Measurements from ENCODE around the gene GLP2R.

Gene GLP2R

DNA sequence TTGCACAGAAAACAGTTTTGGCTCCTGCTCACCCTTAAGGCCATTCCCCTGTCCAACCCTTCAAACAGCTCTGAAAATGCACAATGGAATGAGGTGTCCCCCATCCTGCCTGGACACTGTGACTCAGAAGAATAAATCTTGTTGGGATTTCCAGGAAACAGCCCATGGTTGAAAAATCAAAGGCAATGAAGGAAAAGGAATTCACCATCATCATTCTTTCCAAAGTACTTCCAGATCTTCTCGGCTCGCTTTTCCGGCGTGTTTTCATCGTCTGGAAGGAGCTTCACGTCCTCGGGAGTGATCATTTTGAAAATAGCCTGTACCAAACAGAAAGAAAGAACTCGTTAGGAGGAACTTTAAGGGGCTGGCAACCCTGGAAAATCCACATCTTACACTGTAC lies 75.1 kb downstream of the GLP2R start:
- Histone ChIP-seq H3K27ac (ENCODE audit: low read depth, low read length) (no peak overlapping the region), H3K9me3 (ENCODE audit: insufficient read depth, low read depth, low read length) (no peaks in the 10 kb centered on the region), H3K4me1 (ENCODE audit: insufficient read depth, low read length) (no peaks in the 10 kb centered on the region), H3K4me3 (ENCODE audit: low read length) (no peak overlapping the region), H3K9ac (ENCODE audit: low read depth, low read length) (no peak overlapping the region), H3K36me3 (ENCODE audit: insufficient read depth, low read length) (no peaks in the 10 kb centered on the region), H3K27me3 (ENCODE audit: insufficient read depth, low read length) (no peaks in the 10 kb centered on the region)
- WGBS = 96% methylated on average over 8 of the region's 8 CpGs

DNA sequence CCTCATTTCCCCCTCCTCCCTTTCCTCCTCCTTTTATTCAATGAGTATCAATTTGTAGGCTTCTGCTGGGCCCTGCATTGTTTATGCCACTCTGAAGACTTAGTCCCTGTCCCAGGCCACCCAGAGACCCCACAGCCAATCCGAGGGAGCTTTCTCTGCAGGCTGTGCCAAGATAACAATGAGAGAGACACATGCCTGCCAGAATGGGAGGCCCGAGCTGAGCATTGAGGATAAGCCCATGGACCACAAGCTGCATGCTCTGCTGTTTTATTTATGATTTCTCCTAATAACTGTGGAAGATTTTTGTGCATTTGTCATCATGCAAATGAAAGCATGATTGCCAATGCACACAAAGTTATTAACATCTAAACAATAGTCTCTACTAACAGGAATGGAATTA lies 76.4 kb downstream of the GLP2R start:
- Histone ChIP-seq H3K36me3 (ENCODE audit: insufficient read depth, low read length) (no peaks in the 10 kb centered on the region), H3K27me3 (ENCODE audit: insufficient read depth, low read length) (no peaks in the 10 kb centered on the region), H3K9me3 (ENCODE audit: insufficient read depth, low read depth, low read length) (no peaks in the 10 kb centered on the region), H3K27ac (ENCODE audit: low read depth, low read length) (no peak overlapping the region), H3K4me1 (ENCODE audit: insufficient read depth, low read length) (no peaks in the 10 kb centered on the region), H3K9ac (ENCODE audit: low read depth, low read length) (no peak overlapping the region), H3K4me3 (ENCODE audit: low read length) (no peak overlapping the region)
- 60% methylated on average over 2 of the region's 2 CpGs for WGBS

DNA sequence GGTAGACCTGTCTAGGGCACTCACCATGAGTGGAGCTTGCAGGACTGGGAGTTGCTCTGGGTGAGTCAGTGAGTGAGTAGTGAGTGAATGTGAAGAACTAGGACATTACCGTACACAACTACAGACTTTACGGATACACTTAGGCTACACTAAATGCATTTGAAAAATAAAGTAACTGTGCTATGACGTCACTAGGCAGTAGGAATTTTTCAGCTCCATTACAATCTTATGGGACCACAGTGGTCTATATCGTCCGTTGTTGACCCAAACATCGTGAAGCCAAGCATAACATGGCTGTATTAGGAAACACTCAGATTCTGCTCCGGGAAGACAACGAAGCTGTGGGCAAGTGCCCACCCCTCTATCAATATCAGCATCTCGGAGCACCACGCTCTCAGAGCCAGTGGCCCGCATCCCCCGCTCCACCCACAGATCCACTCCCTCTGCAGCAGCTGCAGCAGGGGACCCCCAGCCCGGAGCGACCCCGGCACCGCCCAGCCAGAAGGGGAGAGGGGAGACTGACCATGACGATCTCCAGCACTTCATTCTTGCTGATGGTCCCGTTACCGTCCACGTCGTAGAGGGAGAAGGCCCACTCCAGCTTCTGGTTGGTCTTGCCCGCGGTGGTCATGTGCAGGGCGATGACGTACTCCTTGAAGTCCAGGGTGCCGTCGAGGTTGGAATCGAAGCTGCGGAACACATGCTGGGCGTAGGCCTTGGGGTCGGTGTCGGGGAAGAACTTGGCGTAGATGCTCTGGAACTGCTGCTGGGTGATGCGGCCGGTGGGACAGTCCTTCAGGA lies 78.8 kb downstream of the GLP2R start:
- Histone ChIP-seq H3K4me1 (ENCODE audit: insufficient read depth, low read length) (0 out of 2 replicates have a peak, but pooled peaks cover 5% of the 10 kb centered on the region), H3K27me3 (ENCODE audit: insufficient read depth, low read length) (no peaks in the 10 kb centered on the region), H3K9ac (ENCODE audit: low read depth, low read length) (no peak overlapping the region), H3K36me3 (ENCODE audit: insufficient read depth, low read length) (no peaks in the 10 kb centered on the region), H3K9me3 (ENCODE audit: insufficient read depth, low read depth, low read length) (no peaks in the 10 kb centered on the region), H3K4me3 (ENCODE audit: low read length) (no peak overlapping the region), H3K27ac (ENCODE audit: low read depth, low read length) (no peak overlapping the region)
- WGBS = 96% methylated on average over 35 of the region's 35 CpGs

DNA sequence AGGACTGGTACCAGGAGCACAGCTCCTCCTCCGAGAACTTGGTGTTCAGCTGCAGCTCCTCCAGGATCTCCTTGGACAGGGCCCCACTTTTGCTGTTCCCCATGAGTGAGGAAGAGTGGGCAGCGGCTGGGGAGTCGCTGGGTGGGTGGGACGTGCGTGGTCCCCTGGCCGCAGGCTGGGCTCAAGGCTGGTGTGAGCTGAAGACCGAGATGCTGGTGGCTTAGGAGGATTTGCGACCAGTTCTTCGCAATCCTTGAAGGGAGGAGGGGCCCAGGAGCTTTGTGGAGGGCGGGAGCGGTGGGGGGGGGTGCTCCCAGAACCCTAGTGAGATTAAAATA lies 79.3 kb downstream of the GLP2R start, which contains the start of gene RCVRN:
Gene RCVRN (minus strand): TSS at position 194 of the 338 bp plus-strand sequence. CDS start 91 bp downstream, at position 103.
- no peaks in the 10 kb centered on the region for H3K9me3 ChIP-seq (ENCODE audit: insufficient read depth, low read depth, low read length)
- 96% methylated on average over 11 of the region's 11 CpGs for WGBS
- no peaks in the 10 kb centered on the region for H3K27me3 ChIP-seq (ENCODE audit: insufficient read depth, low read length)
- no peak within 1 kb of the TSS for H3K9ac ChIP-seq (ENCODE audit: low read depth, low read length)
- 0 out of 2 replicates have a peak, but pooled peaks cover 5% of the 10 kb centered on the region for H3K4me1 ChIP-seq (ENCODE audit: insufficient read depth, low read length)
- H3K27ac ChIP-seq (ENCODE audit: low read depth, low read length) = no peak within 1 kb of the TSS
- H3K4me3 ChIP-seq (ENCODE audit: low read length) = no peak within 1 kb of the TSS
- H3K36me3 ChIP-seq (ENCODE audit: insufficient read depth, low read length) = no peaks in the 10 kb centered on the region

DNA sequence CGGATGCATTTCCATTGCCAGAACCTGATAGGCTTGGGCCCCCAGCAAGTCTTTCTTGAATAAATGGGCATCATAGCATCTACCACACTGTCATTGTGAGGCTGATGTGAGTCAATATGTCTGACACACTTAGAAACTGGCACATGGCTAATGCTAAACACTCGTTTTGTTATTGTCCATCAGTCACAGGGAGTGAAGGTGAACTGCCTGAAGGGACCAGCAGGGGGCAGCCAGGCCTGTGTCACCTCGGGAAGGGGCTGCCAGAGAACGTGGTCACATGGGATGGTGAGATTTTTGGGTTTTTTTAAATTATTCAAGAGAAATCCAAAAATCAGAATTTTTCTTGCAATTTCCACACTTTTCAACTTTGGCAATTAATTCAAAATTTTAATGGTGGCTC lies 80.2 kb downstream of the GLP2R start:
- Histone ChIP-seq H3K36me3 (ENCODE audit: insufficient read depth, low read length) (no peaks in the 10 kb centered on the region), H3K27me3 (ENCODE audit: insufficient read depth, low read length) (no peaks in the 10 kb centered on the region), H3K4me3 (ENCODE audit: low read length) (no peak overlapping the region), H3K27ac (ENCODE audit: low read depth, low read length) (no peak overlapping the region), H3K4me1 (ENCODE audit: insufficient read depth, low read length) (0 out of 2 replicates have a peak, but pooled peaks cover 5% of the 10 kb centered on the region), H3K9me3 (ENCODE audit: insufficient read depth, low read depth, low read length) (no peaks in the 10 kb centered on the region), H3K9ac (ENCODE audit: low read depth, low read length) (no peak overlapping the region)
- WGBS = 46% methylated on average over 4 of the region's 4 CpGs

DNA sequence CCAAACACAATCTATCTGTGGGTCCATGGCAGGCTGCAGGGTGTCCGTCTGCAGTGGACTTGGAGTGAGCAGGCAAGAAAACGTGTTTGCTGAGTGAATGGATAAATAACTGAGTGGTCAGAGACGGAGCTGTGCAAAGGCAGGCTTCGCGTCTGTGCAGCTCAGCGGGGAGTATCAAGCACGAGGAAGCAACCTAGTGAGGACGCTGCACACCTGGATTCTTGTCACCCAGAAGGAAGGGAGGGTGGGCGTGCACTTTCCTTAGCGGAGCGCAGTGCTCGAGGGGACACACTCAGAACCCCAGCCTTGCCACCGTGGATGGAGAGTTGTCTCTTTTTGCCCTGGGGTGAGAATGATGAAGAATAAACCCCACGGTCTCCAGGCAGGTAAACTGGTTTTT lies 80.9 kb downstream of the GLP2R start:
- H3K27me3 ChIP-seq (ENCODE audit: insufficient read depth, low read length) = no peaks in the 10 kb centered on the region
- H3K36me3 ChIP-seq (ENCODE audit: insufficient read depth, low read length) = no peaks in the 10 kb centered on the region
- no peak overlapping the region for H3K4me3 ChIP-seq (ENCODE audit: low read length)
- 92% methylated on average over 14 of the region's 14 CpGs for WGBS
- no peaks in the 10 kb centered on the region for H3K9me3 ChIP-seq (ENCODE audit: insufficient read depth, low read depth, low read length)
- H3K9ac ChIP-seq (ENCODE audit: low read depth, low read length) = no peak overlapping the region
- H3K4me1 ChIP-seq (ENCODE audit: insufficient read depth, low read length) = 0 out of 2 replicates have a peak, but pooled peaks cover 5% of the 10 kb centered on the region
- no peak overlapping the region for H3K27ac ChIP-seq (ENCODE audit: low read depth, low read length)

DNA sequence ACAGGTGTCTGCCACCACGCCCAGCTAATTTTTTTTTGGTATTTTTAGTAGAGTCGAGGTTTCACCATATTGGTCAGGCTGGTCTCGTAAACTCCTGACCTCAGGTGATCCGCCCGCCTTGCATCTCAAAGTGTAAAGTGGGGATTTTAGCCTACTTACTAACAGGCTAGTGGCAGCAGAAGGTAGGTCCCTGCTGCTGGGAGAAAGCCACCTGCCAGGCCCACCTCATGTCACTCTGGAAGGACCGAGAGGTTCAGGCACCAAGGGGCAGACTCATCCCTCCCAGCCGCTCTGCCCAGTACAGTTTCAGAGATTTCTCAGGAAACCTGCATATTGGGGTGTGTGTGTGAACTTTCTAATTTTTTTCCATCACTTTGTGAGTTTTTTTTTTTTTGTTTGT lies 81.4 kb downstream of the GLP2R start:
- H3K9me3 ChIP-seq (ENCODE audit: insufficient read depth, low read depth, low read length) = no peaks in the 10 kb centered on the region
- H3K4me1 ChIP-seq (ENCODE audit: insufficient read depth, low read length) = 0 out of 2 replicates have a peak, but pooled peaks cover 5% of the 10 kb centered on the region
- H3K9ac ChIP-seq (ENCODE audit: low read depth, low read length) = no peak overlapping the region
- no peak overlapping the region for H3K27ac ChIP-seq (ENCODE audit: low read depth, low read length)
- 93% methylated on average over 7 of the region's 7 CpGs for WGBS
- no peaks in the 10 kb centered on the region for H3K36me3 ChIP-seq (ENCODE audit: insufficient read depth, low read length)
- H3K4me3 ChIP-seq (ENCODE audit: low read length) = no peak overlapping the region
- no peaks in the 10 kb centered on the region for H3K27me3 ChIP-seq (ENCODE audit: insufficient read depth, low read length)

DNA sequence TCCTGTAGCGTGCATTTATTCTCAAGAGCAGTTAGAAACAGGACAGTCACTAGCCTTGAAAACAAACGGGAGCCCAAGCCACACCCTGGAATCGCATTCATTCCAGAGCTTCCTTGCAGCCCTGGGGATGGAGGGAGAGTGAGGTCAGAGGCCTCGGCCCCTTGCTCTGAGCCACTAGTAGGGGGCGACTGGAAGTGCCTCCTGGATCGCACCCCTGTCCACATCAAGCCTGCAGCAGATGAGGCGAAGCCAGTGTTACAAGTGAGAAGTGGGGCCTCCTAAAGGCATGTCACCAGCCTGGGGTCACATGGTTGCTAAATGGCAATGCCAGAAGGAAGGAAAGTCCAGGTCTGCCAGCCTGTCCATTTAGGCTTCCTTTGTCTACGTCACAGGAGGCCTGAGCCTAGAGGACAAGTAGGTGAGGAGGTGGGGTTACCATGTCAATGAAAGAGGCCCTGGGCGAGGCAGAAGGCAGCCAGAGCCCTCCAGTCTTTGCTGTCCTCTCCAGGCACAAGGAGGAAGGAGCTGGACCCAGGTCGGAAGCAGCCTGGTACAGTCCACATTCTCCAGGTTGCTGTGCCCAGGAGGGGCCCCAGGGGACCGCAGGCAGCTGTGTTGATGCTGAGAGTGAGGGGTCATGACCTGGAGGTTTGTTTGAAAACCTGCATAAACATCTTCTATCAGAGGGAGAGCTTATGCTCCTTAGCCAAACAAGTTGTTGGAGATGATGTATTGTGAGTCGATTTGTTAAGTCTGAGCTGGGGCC lies 82.3 kb downstream of the GLP2R start:
- no peak overlapping the region for H3K4me3 ChIP-seq (ENCODE audit: low read length)
- H3K9ac ChIP-seq (ENCODE audit: low read depth, low read length) = no peak overlapping the region
- no peaks in the 10 kb centered on the region for H3K27me3 ChIP-seq (ENCODE audit: insufficient read depth, low read length)
- 70% methylated on average over 12 of the region's 12 CpGs for WGBS
- no peaks in the 10 kb centered on the region for H3K36me3 ChIP-seq (ENCODE audit: insufficient read depth, low read length)
- H3K9me3 ChIP-seq (ENCODE audit: insufficient read depth, low read depth, low read length) = no peaks in the 10 kb centered on the region
- no peak overlapping the region for H3K27ac ChIP-seq (ENCODE audit: low read depth, low read length)
- 0 out of 2 replicates have a peak, but pooled peaks cover 5% of the 10 kb centered on the region for H3K4me1 ChIP-seq (ENCODE audit: insufficient read depth, low read length)

DNA sequence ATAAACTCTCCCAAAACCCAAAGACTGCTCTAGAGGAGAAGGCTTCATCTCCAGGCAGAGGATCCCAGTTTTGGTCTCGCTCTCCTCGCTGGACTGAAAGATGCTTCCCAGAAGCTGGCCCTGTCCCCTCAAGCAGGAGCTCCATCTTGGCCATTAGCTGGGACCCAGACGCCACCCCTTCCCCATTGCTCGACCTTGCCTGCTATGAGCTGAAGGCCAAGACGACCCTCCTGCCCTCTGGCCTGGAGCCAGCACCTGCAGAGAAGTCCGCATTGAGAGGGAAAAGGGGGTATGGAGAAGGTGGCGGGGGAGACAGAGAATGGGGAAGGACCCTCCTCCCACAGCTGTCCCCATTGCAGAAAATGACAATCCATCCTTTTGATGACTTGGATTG lies 82.9 kb downstream of the GLP2R start:
- no peak overlapping the region for H3K27ac ChIP-seq (ENCODE audit: low read depth, low read length)

DNA sequence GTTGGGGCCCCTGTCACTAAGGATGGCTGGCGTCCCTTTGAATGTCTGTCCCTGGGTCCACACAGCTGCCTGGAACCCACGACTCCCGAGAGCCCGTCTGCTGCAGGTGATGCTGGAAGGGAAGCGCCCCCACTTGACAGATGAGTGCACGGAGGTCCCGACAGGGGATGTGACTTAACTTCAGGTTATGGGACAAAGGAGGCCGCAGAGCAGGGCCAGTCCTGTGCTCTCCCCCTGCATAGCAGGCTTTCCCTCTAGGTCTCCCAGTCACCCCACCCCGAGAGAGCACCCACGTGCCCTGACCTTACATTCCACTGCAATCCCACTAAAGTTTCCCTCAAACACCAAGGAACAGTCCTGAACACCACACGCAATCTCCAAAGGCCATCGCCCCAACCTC lies 85.4 kb downstream of the GLP2R start:
- Histone ChIP-seq H3K27me3 (ENCODE audit: insufficient read depth, low read length) (no peaks in the 10 kb centered on the region), H3K9me3 (ENCODE audit: insufficient read depth, low read depth, low read length) (no peaks in the 10 kb centered on the region), H3K4me1 (ENCODE audit: insufficient read depth, low read length) (0 out of 2 replicates have a peak, but pooled peaks cover 5% of the 10 kb centered on the region), H3K4me3 (ENCODE audit: low read length) (no peak overlapping the region), H3K27ac (ENCODE audit: low read depth, low read length) (no peak overlapping the region), H3K36me3 (ENCODE audit: insufficient read depth, low read length) (no peaks in the 10 kb centered on the region), H3K9ac (ENCODE audit: low read depth, low read length) (no peak overlapping the region)
- WGBS = 90% methylated on average over 12 of the region's 12 CpGs

More for the DNA sequence above, 82.9 kb downstream of the GLP2R start:
- Histone ChIP-seq H3K4me1 (ENCODE audit: insufficient read depth, low read length) (0 out of 2 replicates have a peak, but pooled peaks cover 5% of the 10 kb centered on the region), H3K9ac (ENCODE audit: low read depth, low read length) (no peak overlapping the region), H3K27me3 (ENCODE audit: insufficient read depth, low read length) (no peaks in the 10 kb centered on the region), H3K9me3 (ENCODE audit: insufficient read depth, low read depth, low read length) (no peaks in the 10 kb centered on the region), H3K4me3 (ENCODE audit: low read length) (no peak overlapping the region), H3K36me3 (ENCODE audit: insufficient read depth, low read length) (no peaks in the 10 kb centered on the region)
- WGBS = 82% methylated on average over 7 of the region's 7 CpGs
